Measurements from ENCODE around the gene RPP14. TPM values are rescaled to one million over a fixed set of nuclear protein-coding genes. Genes with fewer than 3 reads are reported as not detected.
A peak's percentile ranks its signal among the peaks of the same experiment; 100 is the strongest.

The RPP14 gene
- total RNA-seq, 1 donor from 2014 or later: 17.9 TPM

DNA sequence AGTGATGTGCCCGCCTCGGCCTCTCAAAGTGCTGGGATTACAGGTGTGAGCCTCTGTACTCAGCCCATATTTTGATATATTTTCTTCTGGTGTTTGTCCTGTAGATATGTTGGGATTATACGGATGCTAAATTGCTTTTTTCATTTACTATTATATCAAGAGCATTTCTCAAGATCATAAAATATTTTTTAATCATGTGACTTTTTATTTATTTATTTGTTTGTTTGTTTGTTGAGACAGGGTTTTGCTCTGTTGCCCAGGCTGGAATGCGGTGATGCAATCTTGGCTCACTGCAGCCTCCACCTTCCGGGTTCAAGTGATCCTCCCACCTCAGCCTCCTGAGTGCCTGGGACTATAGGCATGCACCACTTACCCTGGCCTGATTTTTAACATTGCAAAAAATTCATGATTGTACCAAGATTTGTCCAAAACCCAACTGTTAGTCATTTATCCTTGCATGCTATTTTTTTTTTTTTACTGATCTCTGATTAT, 23.9 kb downstream of the RPP14 start:
- H3K36me3 Mint-ChIP-seq (ENCODE audit: unreplicated experiment): no peaks in the 10 kb centered on the region
- peaks cover 44% of the 10 kb centered on the region for H3K4me1 Mint-ChIP-seq (ENCODE audit: unreplicated experiment)
- no peaks in the 10 kb centered on the region for H3K9me3 Mint-ChIP-seq (ENCODE audit: unreplicated experiment)
- no peaks in the 10 kb centered on the region for H3K27me3 Mint-ChIP-seq (ENCODE audit: unreplicated experiment)
- no peak for TF ChIP-seq CTCF (IDR thresholded peaks at IDR 0.05)
- no peak overlapping the region for H3K4me3 Mint-ChIP-seq (ENCODE audit: unreplicated experiment)
- no peak overlapping the region for H3K27ac Mint-ChIP-seq (ENCODE audit: unreplicated experiment)
- DNase-seq (ENCODE audit: extremely low spot score, unreplicated experiment): no peak

DNA sequence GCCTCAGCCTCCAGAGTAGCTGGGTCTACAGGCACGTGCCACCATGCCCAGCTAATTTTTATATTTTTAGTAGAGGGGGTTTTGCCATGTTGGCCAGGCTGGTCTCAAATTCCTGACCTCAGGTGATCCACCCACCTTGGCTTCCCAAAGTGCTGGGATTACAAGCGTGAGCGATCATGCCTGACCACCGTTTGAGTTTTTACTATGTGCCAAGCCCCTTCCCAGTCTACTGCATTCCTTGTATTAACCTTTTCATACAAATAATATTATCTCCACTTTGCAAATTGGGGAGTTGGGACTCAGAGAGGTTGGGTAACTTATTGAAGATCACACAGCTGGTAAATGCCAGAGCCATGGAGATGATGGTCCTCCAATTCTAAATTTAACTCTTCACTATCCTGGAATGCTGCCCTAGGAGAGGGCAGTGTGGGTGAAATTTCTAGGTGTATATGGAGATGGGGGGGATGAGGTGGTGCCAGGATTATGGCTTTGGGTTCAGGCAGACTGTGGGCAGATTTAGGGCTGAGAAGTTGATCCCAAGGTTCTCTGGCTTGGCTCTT, 25.6 kb downstream of the RPP14 start:
- Mint-ChIP-seq H3K27me3 (ENCODE audit: unreplicated experiment) (no peaks in the 10 kb centered on the region), H3K27ac (ENCODE audit: unreplicated experiment) (peak overlapping the region; percentile 57), H3K36me3 (ENCODE audit: unreplicated experiment) (peaks cover 2% of the 10 kb centered on the region), H3K4me3 (ENCODE audit: unreplicated experiment) (peak overlapping the region; percentile 18), H3K9me3 (ENCODE audit: unreplicated experiment) (no peaks in the 10 kb centered on the region), H3K4me1 (ENCODE audit: unreplicated experiment) (peaks cover 47% of the 10 kb centered on the region)
- TF ChIP-seq CTCF (IDR thresholded peaks at IDR 0.05): no peak
- DNase-seq (ENCODE audit: extremely low spot score, unreplicated experiment): no peak

- Mint-ChIP-seq H3K36me3 (ENCODE audit: unreplicated experiment) (peaks cover 2% of the 10 kb centered on the region), H3K27ac (ENCODE audit: unreplicated experiment) (peak within 1 kb of the TSS; percentile 98), H3K27me3 (ENCODE audit: unreplicated experiment) (no peaks in the 10 kb centered on the region), H3K9me3 (ENCODE audit: unreplicated experiment) (no peaks in the 10 kb centered on the region), H3K4me1 (ENCODE audit: unreplicated experiment) (peaks cover 52% of the 10 kb centered on the region), H3K4me3 (ENCODE audit: unreplicated experiment) (peak within 1 kb of the TSS; percentile 99)
- peak; percentile 90 for DNase-seq (ENCODE audit: extremely low spot score, unreplicated experiment)
- peak; percentile 33 for TF ChIP-seq CTCF (IDR thresholded peaks at IDR 0.05)
Measured at GRCh38 chr3:58332575-58333188, 26.6 kb downstream of the RPP14 start, which contains the start of gene PXK. Gene PXK (plus strand): TSS chr3:58332892. CDS start chr3:58332989, 97 bp downstream.

DNA sequence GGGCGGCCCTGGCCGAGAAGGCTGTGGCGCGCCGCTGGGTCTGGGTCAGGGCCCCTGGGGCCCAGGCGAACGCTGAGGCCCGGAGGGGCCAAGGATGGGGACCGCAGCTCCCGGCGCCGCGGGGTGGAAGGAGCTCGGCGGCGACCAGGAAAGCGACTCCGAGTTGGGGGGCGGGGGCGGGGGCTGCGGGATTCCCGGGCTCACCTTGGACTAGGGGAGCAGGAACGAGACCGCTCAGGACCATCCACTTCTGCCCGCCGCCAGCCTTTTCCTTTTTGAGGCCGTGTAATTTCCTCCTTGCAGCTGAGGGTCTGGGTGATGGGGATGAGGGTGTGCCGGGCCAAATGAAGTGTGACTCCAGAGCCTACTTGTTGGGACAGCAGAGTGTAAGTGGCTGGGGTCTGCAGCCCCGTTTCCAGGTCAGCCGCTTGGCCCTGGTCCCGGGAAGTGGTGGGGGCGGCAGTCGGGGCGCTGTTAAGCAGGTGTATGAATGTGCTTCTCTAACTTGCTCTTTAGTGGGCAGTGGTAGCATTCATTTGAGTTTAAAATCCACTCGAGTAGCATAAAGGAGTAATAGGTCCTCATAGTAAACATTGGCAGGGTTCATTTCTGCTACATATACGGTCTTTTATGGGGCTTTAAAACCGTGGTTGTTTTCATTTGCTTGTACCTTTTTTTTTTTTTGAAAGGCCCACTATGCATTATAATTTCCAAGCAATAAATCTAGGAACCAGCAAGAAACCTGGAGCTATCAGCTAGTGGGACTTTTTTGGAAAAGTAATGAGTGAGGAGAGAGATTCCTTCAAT, 27.4 kb downstream of the RPP14 start:
- DNase-seq (ENCODE audit: extremely low spot score, unreplicated experiment): no peak
- H3K27ac Mint-ChIP-seq (ENCODE audit: unreplicated experiment): peak overlapping the region; percentile 98
- peak overlapping the region; percentile 99 for H3K4me3 Mint-ChIP-seq (ENCODE audit: unreplicated experiment)
- no peaks in the 10 kb centered on the region for H3K27me3 Mint-ChIP-seq (ENCODE audit: unreplicated experiment)
- TF ChIP-seq CTCF (IDR thresholded peaks at IDR 0.05): peak; percentile 39
- no peaks in the 10 kb centered on the region for H3K9me3 Mint-ChIP-seq (ENCODE audit: unreplicated experiment)
- peaks cover 52% of the 10 kb centered on the region for H3K4me1 Mint-ChIP-seq (ENCODE audit: unreplicated experiment)
- H3K36me3 Mint-ChIP-seq (ENCODE audit: unreplicated experiment): peaks cover 2% of the 10 kb centered on the region

DNA sequence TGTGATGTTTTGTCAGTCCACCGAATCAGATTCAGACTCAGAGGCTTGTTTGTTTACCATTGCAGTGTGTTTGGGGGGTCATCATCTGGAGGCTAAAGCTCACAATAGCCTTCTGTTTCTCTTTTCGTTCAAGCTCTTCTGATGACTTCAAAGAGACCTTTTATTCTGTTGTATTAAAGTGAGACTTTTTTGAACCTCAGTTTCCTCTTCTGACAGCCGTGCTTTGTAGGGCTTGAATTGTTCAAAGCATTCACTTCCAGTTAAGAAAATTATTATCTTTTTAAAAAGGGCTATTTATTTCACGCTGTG, 27.9 kb downstream of the RPP14 start:
- Mint-ChIP-seq H3K9me3 (ENCODE audit: unreplicated experiment) (no peaks in the 10 kb centered on the region), H3K4me1 (ENCODE audit: unreplicated experiment) (peaks cover 52% of the 10 kb centered on the region), H3K4me3 (ENCODE audit: unreplicated experiment) (peak overlapping the region; percentile 99), H3K27ac (ENCODE audit: unreplicated experiment) (peak overlapping the region; percentile 98), H3K36me3 (ENCODE audit: unreplicated experiment) (peaks cover 5% of the 10 kb centered on the region), H3K27me3 (ENCODE audit: unreplicated experiment) (no peaks in the 10 kb centered on the region)
- TF ChIP-seq CTCF (IDR thresholded peaks at IDR 0.05): no peak
- no peak for DNase-seq (ENCODE audit: extremely low spot score, unreplicated experiment)

All from osteocyte (in vitro differentiated cells).